Measurements from ENCODE around the gene ECEL1.
"Not testable (repeated sequence)": the region's sequence is repeated elsewhere in the genome, so short reads cannot be mapped to it uniquely, and the experiment has no call there.

The ECEL1 gene

DNA sequence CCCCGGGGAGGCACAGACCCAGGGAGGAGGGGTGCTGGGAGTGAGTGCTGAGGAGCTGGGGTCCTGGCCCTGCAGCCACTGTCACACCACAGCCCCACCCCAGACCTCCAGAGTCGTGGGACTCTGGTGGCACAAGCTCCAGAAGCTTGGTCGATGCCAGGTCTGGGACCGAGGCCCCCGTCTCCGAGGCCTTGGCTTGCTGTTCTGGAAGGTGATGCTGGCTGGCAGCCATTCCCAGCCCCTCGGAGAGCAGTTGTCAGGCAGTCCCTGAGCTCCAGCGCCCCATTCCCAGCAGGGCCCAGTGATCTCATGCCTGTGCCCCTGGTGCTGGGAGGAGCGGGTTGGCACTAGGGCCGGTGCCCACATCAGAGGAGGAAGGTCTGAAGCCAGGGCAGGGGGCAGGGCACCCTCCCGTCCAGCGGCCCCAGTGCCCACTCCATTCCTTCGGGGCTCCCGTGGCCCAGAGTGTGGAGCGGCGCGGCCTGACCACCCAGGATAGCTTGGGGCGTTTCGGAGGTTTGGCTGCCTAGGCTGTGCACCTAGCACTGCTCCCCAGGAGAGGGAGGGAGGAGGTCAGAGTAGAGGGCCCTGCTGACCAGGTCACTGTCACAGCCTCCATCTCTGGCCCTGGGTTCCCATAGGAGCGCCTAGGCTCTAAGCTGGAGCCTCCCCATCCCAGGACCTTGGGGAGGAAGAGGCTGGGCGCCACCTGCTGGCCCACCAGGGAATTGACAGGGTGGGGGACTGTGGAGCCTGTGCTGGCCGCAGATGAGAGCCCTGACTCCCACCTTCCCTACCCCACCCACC lies 48.5 kb downstream of the ECEL1 start:
- no peaks in the 10 kb centered on the region for H3K27me3 ChIP-seq (ENCODE audit: control insufficient read depth, insufficient read depth, low read length)
- no peak overlapping the region for H3K4me3 ChIP-seq (ENCODE audit: low read length)
- H3K9me3 ChIP-seq (ENCODE audit: control insufficient read depth, low read depth, low read length) = no peaks in the 10 kb centered on the region
- no peak overlapping the region for H3K9ac ChIP-seq (ENCODE audit: low read length)
- H3K36me3 ChIP-seq (ENCODE audit: control insufficient read depth, low read depth, low read length) = no peaks in the 10 kb centered on the region
- no peak overlapping the region for H3K27ac ChIP-seq (ENCODE audit: low read length)
- peaks cover 2% of the 10 kb centered on the region for H3K4me1 ChIP-seq (ENCODE audit: control insufficient read depth, low read depth, low read length)

DNA sequence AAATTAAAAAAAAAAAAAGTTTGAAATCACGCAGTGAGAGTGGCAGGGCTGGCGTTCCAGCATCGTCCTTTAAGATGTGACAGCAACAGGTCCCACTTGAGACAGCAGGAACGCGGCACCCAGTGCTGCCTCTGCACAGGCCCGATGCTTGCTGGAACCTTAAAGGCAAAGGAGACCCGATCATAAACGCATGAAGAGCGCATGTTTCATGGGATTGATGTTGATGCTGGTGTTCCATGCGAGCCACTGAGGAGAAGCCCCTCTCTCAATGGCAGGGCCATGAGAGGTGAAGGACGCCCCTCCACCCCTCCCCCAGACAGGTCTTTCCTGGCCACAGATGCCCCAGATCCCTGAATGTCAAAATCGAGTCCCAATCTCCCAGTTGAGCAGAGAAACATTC lies 49.5 kb downstream of the ECEL1 start:
- Histone ChIP-seq H3K36me3 (ENCODE audit: control insufficient read depth, low read depth, low read length) (no peaks in the 10 kb centered on the region), H3K4me1 (ENCODE audit: control insufficient read depth, low read depth, low read length) (no peaks in the 10 kb centered on the region), H3K27ac (ENCODE audit: low read length) (no peak overlapping the region), H3K9ac (ENCODE audit: low read length) (no peak overlapping the region), H3K4me3 (ENCODE audit: low read length) (no peak overlapping the region), H3K27me3 (ENCODE audit: control insufficient read depth, insufficient read depth, low read length) (no peaks in the 10 kb centered on the region), H3K9me3 (ENCODE audit: control insufficient read depth, low read depth, low read length) (no peaks in the 10 kb centered on the region)

DNA sequence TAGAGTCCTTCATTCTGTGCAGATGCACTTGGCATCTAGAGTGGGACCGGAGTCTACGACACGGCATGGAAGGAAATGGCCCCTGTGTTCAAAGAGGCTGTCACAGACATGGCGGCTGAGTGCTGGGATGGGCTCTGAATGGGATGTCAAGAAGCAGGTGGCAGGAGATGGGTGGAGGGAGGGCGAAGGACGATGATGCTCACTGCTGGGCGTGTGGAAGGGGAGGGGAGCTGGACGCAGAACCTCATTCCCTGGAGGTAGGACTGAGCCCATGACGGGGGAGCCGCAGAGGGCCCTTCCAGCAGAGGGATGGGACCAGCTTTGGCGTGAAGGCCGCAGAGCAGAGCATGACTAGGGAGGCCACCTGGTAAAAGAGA lies 50.5 kb downstream of the ECEL1 start:
- H3K27ac ChIP-seq (ENCODE audit: low read length) = no peak overlapping the region
- H3K36me3 ChIP-seq (ENCODE audit: control insufficient read depth, low read depth, low read length) = no peaks in the 10 kb centered on the region
- no peak overlapping the region for H3K9ac ChIP-seq (ENCODE audit: low read length)
- H3K9me3 ChIP-seq (ENCODE audit: control insufficient read depth, low read depth, low read length) = no peaks in the 10 kb centered on the region
- no peaks in the 10 kb centered on the region for H3K4me1 ChIP-seq (ENCODE audit: control insufficient read depth, low read depth, low read length)
- no peak overlapping the region for H3K4me3 ChIP-seq (ENCODE audit: low read length)
- no peaks in the 10 kb centered on the region for H3K27me3 ChIP-seq (ENCODE audit: control insufficient read depth, insufficient read depth, low read length)

DNA sequence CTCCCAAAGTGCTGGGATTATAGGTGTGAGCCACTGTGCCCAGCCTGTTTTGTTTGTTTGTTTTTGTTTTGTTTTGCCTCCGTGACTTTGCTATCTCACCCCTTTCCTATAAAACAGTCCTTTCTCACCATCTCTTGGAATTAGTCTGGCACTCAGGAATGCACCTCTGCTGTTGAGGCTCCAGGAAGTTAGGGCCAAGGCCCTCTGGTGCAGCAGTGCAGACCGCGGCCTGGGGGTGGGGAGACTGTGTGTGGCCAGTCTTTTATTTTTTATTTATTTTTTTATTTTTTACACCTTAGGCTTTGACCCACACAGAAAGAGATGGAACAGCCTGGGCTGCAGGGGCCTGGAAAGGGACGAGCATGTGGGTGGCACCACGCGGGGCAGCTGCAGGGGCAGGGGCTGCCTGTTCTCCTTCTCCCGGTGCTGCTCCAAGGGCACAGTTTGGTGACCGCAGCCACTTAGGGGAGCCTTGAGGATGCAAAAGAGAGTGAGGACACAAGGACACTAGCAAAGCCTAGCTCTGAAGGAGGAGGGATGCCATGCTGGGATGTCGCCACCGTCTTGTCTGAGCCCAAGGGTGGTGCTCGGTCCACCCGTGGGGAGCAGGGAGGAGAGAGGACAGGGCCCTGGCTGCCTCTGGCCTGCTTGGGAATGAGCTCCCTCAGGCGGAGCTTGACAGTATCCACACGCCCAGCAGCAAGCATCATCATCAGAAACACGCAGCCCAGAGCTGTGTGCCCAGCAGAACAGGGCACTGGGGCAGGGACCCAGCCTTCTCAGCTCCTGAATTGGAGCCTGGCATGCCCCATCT lies 51.0 kb downstream of the ECEL1 start:
- Histone ChIP-seq H3K36me3 (ENCODE audit: control insufficient read depth, low read depth, low read length) (no peaks in the 10 kb centered on the region), H3K9ac (ENCODE audit: low read length) (no peak overlapping the region), H3K9me3 (ENCODE audit: control insufficient read depth, low read depth, low read length) (no peaks in the 10 kb centered on the region), H3K27me3 (ENCODE audit: control insufficient read depth, insufficient read depth, low read length) (no peaks in the 10 kb centered on the region), H3K4me1 (ENCODE audit: control insufficient read depth, low read depth, low read length) (no peaks in the 10 kb centered on the region), H3K27ac (ENCODE audit: low read length) (no peak overlapping the region), H3K4me3 (ENCODE audit: low read length) (no peak overlapping the region)

DNA sequence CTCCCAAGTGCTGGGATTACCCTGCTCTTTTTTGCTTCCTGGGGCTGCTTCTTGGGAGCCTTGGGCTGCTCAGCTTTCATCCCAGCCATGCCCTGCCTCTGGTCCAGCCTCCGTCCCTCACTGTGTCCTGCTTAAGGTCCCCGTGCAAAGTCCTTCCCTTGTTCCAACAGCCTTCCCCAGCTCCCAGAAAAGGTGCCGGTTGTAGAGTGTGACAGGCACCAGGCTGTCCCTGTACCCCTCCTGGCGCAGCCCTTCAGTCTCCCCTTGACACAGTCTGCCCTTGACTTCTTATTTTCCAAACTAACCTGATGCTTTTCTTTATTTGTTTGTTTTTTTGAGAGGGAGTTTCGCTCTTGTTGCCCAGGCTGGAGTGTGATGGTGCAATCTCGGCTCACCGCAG lies 51.8 kb downstream of the ECEL1 start:
- Histone ChIP-seq H3K9me3 (ENCODE audit: control insufficient read depth, low read depth, low read length) (no peaks in the 10 kb centered on the region), H3K4me3 (ENCODE audit: low read length) (no peak overlapping the region), H3K27ac (ENCODE audit: low read length) (no peak overlapping the region), H3K36me3 (ENCODE audit: control insufficient read depth, low read depth, low read length) (no peaks in the 10 kb centered on the region), H3K4me1 (ENCODE audit: control insufficient read depth, low read depth, low read length) (no peaks in the 10 kb centered on the region), H3K27me3 (ENCODE audit: control insufficient read depth, insufficient read depth, low read length) (no peaks in the 10 kb centered on the region), H3K9ac (ENCODE audit: low read length) (no peak overlapping the region)

DNA sequence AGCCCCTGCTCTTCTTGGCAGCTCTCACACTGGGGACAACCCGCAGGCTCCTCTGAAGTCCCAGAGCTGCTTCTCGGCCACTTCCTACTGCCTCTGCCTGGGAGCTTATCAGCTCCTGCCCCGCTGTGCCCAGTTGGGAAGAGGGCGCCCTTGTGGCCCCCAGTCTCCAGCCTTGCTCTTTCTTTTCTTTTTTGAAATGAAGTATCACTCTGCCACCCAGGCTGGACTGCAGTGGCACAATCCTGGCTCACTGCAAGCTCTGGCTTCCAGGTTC lies 52.3 kb downstream of the ECEL1 start:
- Histone ChIP-seq H3K9me3 (ENCODE audit: control insufficient read depth, low read depth, low read length) (no peaks in the 10 kb centered on the region), H3K36me3 (ENCODE audit: control insufficient read depth, low read depth, low read length) (no peaks in the 10 kb centered on the region), H3K4me3 (ENCODE audit: low read length) (no peak overlapping the region), H3K27ac (ENCODE audit: low read length) (no peak overlapping the region), H3K9ac (ENCODE audit: low read length) (no peak overlapping the region), H3K27me3 (ENCODE audit: control insufficient read depth, insufficient read depth, low read length) (no peaks in the 10 kb centered on the region), H3K4me1 (ENCODE audit: control insufficient read depth, low read depth, low read length) (no peaks in the 10 kb centered on the region)

DNA sequence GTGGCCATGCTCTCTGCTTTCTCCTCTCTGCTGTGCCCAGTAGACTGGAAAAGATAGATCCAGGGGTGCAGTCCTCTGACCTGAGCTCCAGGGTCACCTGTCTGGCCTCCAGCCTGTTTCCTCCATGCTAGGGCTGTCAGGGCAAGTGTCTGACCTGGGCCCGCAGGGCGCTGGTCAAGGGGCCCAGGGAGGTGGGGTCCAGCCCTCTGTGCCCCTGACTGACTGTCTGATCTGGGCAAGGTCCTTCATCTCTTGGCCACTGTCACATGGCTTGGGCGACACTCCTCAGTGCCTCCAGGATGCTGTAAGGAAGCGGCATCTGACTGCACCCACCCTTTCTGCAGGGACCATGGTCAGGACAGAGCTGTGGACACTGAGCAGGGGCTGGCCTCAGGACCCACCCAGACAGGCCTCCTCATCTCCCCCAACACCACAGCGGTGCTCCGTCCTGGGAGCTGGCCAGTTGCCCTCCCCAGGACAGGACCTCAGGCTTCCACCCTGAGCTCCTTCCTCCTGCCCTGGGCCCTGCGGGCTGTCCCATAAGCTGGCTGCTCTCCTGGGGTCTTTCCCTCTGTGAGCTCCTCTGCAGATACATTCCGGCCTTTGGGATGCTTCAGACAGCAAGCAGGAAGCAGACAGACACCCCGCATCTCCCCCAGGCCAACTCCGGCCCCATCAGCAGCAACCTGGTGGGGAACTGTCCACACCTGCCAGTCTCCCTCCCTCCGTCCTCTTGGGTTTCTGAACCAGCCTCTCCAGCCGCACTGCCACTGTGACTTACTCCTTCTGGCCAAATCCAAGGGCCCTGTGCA lies 52.9 kb downstream of the ECEL1 start:
- H3K4me3 ChIP-seq (ENCODE audit: low read length) = no peak overlapping the region
- no peaks in the 10 kb centered on the region for H3K36me3 ChIP-seq (ENCODE audit: control insufficient read depth, low read depth, low read length)
- H3K9ac ChIP-seq (ENCODE audit: low read length) = no peak overlapping the region
- H3K9me3 ChIP-seq (ENCODE audit: control insufficient read depth, low read depth, low read length) = no peaks in the 10 kb centered on the region
- no peaks in the 10 kb centered on the region for H3K4me1 ChIP-seq (ENCODE audit: control insufficient read depth, low read depth, low read length)
- H3K27me3 ChIP-seq (ENCODE audit: control insufficient read depth, insufficient read depth, low read length) = no peaks in the 10 kb centered on the region
- no peak overlapping the region for H3K27ac ChIP-seq (ENCODE audit: low read length)

DNA sequence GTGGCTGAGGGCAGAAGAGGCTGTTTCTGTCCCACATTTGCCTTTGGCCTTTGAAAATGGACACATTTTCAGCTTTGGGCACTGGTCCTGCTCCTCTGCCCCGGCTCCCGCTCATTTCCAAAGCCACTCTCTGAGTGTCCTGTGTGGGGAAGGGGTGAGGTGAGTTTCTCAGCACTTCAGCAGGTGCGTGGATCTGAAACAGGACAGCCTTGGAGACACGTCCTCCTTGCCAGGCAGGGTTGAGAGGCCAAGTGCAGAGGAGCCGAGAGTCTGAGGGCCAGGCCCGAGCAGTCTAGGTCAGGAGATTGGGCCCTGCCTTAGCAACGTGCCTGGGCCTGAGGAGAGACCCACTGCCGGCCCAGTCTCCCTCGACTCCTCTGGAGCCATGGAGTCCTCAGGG lies 53.5 kb downstream of the ECEL1 start:
- H3K4me1 ChIP-seq (ENCODE audit: control insufficient read depth, low read depth, low read length) = no peaks in the 10 kb centered on the region
- no peak overlapping the region for H3K27ac ChIP-seq (ENCODE audit: low read length)
- no peaks in the 10 kb centered on the region for H3K9me3 ChIP-seq (ENCODE audit: control insufficient read depth, low read depth, low read length)
- no peak overlapping the region for H3K4me3 ChIP-seq (ENCODE audit: low read length)
- H3K27me3 ChIP-seq (ENCODE audit: control insufficient read depth, insufficient read depth, low read length) = no peaks in the 10 kb centered on the region
- no peak overlapping the region for H3K9ac ChIP-seq (ENCODE audit: low read length)
- no peaks in the 10 kb centered on the region for H3K36me3 ChIP-seq (ENCODE audit: control insufficient read depth, low read depth, low read length)

DNA sequence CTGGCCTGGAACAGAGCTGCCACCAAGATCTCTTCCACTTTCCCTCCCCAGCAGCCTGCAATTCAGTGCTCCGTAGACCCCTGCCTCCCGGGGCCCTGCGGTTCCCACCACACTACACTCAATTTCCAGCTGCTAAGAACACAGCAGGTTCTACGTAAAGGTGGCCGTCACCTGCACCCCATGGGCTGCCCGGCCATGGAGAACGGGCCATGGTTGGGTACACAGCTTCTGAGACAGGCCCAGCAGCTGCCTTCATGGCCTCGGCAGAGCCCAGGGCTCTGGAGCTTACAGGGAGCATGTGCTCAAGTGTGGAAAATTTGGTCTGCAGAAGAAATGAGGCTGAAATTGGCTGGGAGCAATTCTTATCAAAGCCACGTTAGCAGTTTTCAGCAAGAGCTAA lies 54.0 kb downstream of the ECEL1 start:
- H3K27ac ChIP-seq (ENCODE audit: low read length); H3K36me3 ChIP-seq (ENCODE audit: control insufficient read depth, low read depth, low read length); H3K9ac ChIP-seq (ENCODE audit: low read length); H3K4me3 ChIP-seq (ENCODE audit: low read length); H3K4me1 ChIP-seq (ENCODE audit: control insufficient read depth, low read depth, low read length); H3K9me3 ChIP-seq (ENCODE audit: control insufficient read depth, low read depth, low read length); H3K27me3 ChIP-seq (ENCODE audit: control insufficient read depth, insufficient read depth, low read length): not testable (repeated sequence)

DNA sequence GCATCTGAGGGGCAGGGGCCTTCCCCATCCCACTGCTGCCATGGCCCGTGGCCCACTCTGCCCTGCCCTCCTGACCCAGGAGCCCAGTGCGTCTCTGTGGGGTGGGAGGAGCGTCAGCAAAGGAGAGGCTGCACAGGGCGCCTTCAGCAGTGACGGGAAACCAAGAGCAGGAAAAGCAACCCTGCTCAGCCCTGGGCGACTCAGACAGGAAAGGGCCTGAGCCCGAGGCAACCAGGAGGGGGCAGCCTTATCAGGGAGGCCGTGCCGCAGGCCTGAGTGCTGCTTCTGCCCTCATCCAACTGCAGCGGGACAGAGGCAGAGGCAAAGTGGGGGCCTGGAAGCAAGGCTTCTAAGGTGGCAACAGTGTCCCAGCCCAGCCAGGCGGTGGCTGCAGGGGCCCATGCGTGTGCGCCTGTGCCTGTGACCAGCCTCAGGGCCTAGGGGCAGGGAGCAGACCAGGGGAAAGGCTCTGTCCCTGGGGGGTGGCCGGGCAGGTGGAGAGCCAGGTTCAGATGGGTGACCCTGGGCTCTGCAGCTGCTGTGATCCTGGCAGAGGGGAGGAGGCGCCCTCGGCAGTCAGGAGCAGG lies 54.9 kb downstream of the ECEL1 start:
- H3K9ac ChIP-seq (ENCODE audit: low read length) = no peak overlapping the region
- no peaks in the 10 kb centered on the region for H3K27me3 ChIP-seq (ENCODE audit: control insufficient read depth, insufficient read depth, low read length)

DNA sequence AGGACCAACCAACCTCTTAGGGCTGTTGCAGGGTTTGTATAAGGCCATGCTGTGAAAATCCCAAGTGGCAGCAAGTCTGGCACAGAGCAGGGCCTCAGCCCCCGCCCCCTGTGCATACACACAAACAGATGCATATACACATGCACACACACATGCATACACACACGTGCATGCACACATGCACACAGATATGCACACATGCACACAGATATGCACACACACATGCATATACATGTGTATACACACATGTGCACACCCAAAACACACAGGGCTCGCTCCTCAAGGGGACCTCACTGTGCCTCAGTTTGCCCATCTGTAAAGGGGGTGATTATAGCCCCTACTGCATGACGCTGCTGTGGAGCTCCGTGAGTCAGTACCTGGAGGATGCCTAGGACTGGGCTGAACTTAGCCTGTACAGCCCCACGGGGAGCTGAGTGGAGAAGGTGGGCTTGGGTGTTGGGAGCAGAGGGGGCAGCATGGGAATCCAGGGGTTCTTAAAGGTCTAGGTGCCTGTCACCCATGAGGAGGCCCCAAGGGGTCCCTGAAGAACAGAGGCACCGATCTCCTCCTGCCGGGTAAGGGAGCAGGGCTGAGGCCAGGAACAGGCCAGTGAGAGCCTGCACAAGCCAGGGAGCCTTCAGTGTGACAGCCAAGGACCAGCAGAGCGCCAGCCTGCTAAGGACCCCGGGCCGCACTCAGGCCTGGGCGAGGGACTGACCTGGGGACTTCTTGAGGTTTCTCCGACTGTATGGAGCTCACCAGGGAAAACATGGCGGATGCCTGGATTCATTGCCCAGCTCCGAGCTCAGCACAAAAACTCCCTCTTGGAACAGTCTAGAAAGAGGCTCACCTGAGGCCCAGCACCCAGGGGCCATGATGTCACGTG lies 55.7 kb downstream of the ECEL1 start:
- Histone ChIP-seq H3K27me3 (ENCODE audit: control insufficient read depth, insufficient read depth, low read length) (no peaks in the 10 kb centered on the region), H3K4me1 (ENCODE audit: control insufficient read depth, low read depth, low read length) (no peaks in the 10 kb centered on the region), H3K36me3 (ENCODE audit: control insufficient read depth, low read depth, low read length) (no peaks in the 10 kb centered on the region), H3K9ac (ENCODE audit: low read length) (no peak overlapping the region), H3K27ac (ENCODE audit: low read length) (no peak overlapping the region), H3K4me3 (ENCODE audit: low read length) (no peak overlapping the region), H3K9me3 (ENCODE audit: control insufficient read depth, low read depth, low read length) (no peaks in the 10 kb centered on the region)

More for the DNA sequence above, 54.9 kb downstream of the ECEL1 start:
- H3K4me3 ChIP-seq (ENCODE audit: low read length) = no peak overlapping the region
- no peaks in the 10 kb centered on the region for H3K9me3 ChIP-seq (ENCODE audit: control insufficient read depth, low read depth, low read length)
- no peak overlapping the region for H3K27ac ChIP-seq (ENCODE audit: low read length)
- H3K36me3 ChIP-seq (ENCODE audit: control insufficient read depth, low read depth, low read length) = no peaks in the 10 kb centered on the region
- no peaks in the 10 kb centered on the region for H3K4me1 ChIP-seq (ENCODE audit: control insufficient read depth, low read depth, low read length)
